GM21390 (cell line): ENCODE measurements around the gene ECE2.

ENCODE experiments used
- ATAC-seq: cut with Tn5 transposase; IDR thresholded peaks from one replicate; pipeline ENCODE4 v1.9.1; 2021; ENCODE audit not compliant: unreplicated experiment

ECE2 gene

DNA sequence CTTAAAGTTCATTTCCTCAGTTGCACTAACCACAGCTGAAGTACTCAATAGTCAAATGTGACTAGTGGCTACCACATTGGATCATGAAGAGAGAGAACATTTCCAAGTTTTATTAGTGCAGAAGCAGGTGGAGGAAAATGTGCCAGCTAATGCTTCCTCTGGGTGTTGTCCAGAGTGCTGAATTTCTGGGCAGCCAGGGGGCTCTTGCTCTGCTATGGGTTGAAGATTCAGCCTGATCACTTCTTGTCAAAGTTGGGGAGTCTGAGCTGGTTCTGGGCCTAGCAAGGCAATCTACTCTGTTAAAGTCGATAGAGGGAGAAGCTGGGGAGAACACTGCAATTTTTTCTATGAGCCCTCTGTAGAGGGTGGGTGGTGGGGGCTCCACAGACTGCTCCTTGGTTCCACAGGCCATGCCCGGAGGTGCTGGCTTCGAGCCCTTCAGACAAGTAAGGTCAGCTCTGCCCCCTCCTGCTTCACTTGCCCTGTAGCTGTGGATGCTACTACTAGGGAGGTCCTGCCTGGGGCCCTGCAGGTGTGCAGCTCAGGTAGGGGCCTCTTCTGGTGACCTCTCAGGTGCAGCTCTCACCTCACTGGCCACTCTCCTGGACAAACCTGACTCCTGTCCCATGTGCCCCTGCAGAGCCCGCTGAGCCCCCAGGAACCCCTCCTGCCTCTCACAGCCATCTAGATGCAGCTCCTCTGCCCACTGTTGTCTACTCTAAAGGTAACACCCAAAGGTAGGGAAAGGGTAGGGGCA lies 35.3 kb upstream of the ECE2 start:
- ATAC-seq, result no peak

DNA sequence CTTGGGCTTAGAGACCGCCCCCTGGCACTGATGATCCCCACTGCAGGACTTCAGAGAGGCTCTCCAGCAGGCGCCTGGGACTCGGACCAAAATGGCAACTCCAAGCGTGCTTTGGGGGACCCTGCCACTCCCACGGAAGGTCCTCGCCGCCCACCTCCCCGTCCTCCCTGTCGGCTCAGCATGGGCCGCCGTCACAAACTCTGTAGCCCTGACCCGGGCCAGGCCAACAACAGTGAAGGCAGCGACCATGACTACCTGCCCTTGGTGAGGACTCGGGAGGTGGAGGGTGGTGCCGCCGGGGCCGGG lies 34.7 kb upstream of the ECE2 start:
- no peak for ATAC-seq

DNA sequence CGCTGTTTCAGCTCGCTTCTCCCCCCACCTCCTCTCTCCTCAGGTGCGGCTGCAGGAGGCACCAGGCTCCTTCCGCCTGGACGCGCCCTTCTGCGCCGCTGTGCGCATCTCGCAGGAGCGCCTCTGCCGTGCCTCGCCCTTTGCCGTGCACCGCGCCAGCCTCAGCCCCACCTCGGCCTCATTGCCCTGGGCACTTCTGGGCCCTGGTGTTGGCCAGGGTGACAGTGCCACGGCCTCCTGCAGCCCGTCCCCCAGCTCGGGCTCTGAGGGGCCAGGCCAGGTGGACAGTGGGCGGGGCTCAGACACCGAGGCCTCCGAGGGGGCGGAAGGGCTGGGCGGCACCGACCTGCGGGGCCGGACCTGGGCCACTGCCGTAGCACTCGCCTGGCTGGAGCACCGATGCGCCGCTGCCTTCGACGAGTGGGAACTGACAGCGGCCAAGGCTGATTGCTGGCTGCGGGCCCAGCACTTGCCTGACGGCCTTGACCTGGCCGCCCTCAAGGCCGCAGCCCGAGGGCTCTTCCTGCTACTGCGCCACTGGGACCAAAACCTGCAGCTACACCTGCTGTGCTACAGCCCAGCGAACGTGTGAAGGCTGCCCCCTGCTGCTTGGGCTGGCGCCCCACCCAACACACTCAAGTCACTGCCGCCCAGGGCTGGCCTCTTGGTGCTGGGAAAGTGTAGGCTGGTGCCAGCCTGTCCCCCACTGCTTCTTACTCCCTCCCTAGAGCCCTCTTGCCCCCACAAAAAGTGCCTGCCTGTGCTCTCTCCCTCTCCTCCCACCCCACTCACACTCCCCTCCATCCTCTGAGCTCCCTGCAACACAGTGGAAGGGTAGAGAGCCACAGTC lies 34.1 kb upstream of the ECE2 start:
- no peak for ATAC-seq

DNA sequence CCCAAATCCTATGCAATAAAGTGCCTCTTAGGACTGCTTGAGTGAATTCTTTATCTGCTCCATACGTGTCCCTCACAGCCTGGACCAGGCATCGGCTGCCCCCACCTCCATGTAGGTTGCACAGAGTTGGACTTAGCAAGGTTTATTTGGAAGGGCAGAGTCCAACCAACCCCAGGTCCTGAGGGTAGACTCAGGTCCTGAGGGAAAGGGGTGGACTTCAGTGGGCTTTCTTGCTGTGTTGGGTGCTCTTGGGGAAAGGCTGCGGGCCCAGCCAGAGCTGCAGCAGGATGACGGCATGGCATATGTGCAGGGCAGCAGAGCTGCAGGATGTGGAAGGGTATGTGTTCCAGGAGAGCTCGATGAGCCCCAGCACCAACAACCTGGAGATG lies 33.5 kb upstream of the ECE2 start:
- ATAC-seq, result no peak

DNA sequence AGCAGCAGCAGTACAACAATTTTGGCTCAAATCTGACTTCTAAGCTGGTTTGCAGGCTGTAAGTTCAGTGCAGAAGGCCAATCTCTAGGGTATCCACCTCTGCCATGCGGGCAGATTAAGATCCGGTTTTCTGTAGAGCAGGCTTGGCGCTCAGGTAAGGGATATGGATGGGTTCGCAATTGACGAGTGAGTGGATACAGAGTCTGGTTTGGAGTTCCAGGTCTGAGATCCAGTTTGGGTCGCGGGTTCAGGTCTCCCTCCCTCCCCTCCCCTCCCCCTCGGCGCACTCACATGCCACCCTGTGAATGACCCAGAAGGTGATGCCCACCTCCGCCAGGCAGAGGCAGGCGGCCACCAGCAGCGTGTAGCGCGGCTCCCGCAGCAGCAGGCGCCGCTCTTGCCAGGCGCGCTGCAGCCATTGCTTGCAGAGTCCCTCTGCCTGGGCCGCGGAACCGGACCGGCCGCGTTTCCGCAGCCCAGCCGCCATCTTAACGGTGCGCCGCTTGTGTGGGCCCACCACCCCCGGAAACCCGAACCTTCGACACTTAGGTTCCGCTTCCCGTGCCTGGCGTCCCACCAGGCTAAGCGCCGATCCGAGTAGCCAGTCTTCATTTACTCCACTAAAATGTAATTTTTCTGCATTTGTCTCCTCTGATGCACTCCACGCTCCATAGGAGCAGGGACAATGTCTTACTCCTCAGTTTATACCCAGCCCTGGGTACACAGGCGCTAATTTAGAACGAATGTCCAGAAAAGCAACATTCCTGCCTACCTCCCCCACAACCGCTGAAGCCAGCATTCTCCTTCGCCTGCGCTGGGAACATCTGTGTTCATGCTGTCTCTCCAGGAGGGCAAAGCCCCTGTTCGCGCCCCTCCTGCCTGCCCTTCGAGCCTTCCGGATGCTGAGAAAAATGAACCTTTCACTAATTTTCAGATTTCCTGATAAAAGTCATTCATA lies 27.1 kb upstream of the ECE2 start, which contains the start of gene ALG3:
Gene ALG3, minus strand, starts transcription at position 509 of the 958 bp plus-strand sequence. Its CDS starts 22 bp downstream, at position 487.
- peak; percentile 42 for ATAC-seq

DNA sequence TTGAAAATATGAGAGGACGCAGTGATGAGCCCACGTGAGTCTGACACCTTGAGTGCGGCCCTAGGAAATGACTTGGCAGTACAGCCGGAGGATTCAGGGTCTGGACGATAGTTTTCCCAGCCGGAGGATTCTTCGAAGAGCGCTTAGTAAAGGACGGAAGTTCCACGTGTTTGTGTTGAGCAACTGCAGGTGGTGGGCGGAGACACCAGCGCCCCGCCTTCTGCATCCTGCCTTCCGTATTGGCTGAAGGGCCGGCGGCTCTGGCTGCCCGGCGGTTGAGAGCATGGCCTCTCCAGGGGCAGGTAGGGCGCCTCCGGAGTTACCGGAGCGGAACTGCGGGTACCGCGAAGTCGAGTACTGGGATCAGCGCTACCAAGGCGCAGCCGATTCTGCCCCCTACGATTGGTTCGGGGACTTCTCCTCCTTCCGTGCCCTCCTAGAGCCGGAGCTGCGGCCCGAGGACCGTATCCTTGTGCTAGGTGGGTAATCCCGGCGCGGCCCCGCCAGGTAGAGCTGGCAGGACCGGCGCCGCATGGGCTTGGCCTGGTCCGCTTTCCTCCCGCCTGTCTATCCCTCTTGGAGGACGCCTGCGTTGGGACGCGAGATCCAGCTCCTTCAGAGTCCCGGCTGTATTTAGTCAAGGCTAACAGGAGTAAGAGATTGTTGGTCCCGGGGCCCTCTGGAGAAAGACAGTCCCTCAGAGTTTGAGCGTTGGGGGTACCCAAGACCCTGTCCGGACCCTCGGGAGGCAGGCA lies 26.2 kb upstream of the ECE2 start, which contains the start of gene EEF1AKMT4:
Gene EEF1AKMT4, plus strand, starts transcription at position 261 of the 755 bp plus-strand sequence. Its CDS starts 23 bp downstream, at position 284.
- peak; percentile 92 for ATAC-seq

DNA sequence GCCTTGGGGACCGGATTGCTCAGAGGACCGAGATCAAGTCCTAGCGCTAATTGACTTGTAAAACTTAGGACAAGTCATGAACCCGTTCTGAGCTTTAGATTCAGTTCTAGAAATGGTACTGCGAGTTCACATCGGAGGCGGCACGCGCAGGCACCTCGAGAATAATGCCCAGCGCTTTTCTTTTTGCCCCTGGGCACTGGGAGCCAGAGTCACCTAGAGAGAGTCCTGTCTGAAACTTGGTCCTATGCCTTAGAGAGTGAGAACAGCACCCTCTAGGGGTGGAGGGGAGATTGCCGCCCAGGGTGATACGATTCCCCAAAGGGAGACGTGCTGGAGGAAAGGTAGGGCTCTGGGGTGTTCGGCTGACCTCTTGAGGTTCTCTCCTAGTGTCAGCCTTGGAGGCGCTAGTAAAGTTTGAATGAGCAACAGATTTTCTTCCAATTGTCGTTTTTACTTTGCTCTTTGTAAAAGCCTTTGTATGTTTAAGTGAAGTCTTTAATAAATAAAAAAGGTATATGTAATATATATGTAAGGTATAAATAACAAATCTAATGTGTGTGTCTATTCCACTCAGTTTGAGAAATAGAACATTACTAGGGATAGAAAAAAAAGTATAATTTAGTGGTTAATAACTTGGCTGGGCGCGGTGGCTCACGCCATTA lies 25.5 kb upstream of the ECE2 start:
- ATAC-seq, result peak; percentile 69

DNA sequence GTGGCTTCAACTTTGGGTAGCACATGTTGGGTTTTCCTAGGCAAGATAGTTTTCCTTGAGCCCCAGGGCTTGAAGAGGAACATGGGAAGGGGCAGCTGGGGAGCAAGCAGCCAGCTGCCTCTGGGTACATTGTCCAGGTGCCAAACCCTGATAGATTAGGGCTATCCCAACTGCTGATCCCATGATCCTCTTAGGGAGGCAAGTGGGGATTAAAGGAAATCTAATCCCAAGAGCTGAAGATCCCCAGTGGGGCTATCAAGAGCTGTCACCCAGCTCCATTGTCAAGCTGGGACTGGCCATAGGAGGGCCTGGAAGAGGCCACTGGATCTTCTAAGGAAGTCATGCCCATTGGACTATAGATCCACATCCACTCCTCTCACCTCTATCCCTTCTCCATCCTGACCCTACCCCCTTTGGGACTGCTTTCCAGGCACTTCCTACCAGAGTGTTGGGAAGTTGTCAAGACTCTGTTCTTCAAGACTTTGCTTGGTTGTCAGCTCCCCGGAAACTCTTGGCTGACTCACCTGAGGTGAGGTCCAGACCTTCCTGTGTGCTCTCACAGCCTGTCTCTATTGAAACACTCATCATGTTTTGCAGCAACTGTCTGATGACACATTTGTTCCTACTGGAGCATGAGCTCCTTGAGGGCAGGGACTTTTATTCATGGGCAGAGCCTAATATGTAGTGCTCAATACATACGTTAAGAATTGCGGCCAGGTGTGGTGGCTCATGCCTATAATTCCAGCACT lies 20.4 kb upstream of the ECE2 start:
- no peak for ATAC-seq

DNA sequence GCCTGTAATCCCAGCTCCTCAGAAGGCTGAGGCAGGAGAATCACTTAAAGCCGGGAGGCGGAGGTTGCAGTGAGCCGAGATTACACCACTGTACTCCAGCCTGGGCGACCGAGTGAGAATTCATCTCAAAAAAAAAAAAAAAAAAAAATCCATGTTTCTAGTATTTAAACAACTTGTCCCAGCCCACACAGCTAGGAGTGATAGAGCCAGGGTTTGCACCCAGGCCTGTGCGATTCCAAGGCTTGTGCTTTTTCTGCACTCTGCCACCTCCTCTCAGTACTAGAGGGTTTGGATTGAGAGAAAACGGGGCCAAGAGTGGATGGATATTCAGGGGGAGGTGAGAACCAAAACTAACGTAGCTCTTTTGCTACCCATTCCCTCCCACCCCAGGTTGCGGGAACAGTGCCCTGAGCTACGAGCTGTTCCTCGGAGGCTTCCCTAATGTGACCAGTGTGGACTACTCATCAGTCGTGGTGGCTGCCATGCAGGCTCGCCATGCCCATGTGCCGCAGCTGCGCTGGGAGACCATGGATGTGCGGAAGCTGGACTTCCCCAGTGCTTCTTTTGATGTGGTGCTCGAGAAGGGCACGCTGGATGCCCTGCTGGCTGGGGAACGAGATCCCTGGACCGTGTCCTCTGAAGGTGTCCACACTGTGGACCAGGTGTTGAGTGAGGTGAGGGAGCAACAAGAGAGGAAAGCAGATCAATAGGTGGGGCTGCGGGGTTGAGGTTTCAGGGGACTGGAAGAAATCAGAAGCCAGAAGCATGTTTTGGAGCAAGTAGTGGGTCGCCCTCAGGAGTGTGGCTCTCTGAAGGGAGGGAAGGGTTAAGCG lies 18.5 kb upstream of the ECE2 start:
- ATAC-seq, result no peak

DNA sequence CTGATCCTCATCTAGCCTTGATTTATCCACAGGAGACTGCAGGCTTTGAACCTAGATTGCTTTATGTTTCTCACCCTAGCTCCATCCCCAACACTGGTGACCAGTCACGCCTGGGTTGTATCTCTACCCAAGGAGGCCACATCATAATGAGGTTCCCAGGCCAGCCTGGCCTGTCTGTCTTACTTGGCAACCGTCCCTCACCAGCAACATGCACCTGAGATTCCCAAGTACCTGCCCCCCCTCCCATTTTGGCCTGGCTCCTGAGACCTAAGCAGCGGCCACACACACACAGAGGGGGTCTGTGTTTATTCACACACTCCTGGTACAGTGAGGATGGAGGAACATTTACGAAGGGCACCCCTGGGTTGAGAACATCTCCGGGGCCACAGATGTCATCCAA lies 16.9 kb upstream of the ECE2 start:
- no peak for ATAC-seq

DNA sequence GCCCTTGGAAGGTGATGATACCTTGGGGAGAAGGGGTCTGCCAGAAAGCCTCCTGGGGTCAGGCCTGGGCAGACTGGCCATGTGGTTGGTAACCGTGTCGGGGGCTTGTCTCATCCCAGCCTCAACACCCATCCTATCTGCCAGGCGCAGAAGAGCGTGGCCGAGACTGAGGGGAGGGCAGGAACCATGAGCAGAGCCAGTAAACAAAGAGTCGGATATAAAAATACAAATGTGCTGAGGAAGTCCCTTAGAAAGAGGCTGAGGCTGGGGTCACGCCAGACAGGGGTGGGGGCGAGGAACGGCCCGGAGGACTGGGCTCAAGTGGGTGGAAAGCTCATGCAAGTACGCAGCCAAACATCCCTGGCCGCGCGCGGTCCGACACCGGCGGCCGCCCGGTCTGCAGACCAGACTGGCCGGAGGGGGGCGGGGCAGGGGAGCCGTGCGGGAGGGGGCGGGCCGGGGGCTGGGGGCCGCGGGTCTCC lies 16.4 kb upstream of the ECE2 start:
- no peak for ATAC-seq

DNA sequence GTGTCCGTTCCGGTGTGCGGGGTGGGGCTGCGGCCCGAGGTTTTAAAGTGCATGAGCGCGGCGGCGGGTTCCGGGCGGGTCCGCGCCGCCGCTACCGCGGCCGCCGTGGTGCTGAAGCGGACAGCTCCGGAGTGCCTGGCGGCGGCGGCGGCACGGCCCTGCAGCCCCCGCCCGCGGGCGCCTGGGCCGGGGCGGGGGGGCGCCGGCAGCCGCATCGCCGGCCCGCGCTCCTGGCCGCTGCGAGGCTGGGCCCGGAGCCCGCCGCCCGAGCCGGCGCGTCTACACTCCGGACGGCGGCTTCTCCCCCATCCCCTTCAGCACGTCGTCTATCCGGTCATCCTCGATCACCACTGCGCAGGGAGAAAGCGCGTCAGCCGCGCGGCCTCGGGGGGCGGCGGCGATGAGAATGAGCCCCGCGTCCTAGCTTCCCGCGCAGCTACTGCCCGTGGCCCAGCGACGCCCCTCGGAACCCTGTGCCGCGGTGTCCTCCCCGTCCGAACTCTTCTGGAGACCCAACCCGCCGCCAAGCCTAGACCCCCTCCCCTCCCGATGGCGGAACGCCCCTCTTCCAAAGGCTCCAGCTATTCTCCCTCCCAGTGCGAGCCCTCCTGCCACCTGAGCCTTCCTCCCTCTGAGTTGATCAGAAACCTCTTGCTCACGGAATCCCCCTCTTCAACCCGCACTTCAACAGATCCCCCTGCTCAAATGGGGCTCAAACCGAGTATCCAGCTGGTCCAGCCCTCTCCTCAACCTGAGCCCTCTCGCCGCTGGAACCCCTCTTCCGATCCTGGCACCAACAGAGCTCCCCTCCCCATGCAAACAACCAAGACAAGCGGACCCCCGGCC lies 15.7 kb upstream of the ECE2 start:
- no peak for ATAC-seq

DNA sequence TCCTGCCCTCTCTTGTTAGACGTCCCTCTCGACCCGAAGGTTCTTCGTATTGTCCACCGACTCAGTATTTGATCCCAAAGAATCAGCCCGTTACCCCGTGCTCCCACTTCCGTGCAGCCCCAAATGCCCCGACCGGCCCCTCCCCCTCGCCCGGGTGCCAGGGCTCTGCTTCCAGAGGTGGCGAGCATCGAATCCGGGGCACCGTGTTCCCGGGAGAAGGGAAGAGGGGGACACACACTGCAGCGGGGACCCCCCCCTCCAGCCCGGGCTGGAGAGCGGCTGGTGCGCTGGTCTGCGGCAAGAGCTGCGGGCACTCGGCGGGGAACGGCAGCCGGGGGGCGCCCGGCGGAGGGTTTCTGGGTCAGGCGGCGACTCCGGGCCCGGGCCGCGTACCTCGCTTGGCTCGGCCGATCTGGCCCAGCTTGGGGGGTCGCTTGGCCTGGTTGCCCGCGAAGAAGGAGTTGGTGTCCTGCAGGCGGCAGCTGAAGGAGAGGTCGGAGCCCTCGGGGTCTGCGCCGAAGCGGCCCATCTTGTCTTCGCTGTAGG lies 15.0 kb upstream of the ECE2 start:
- ATAC-seq, result no peak

DNA sequence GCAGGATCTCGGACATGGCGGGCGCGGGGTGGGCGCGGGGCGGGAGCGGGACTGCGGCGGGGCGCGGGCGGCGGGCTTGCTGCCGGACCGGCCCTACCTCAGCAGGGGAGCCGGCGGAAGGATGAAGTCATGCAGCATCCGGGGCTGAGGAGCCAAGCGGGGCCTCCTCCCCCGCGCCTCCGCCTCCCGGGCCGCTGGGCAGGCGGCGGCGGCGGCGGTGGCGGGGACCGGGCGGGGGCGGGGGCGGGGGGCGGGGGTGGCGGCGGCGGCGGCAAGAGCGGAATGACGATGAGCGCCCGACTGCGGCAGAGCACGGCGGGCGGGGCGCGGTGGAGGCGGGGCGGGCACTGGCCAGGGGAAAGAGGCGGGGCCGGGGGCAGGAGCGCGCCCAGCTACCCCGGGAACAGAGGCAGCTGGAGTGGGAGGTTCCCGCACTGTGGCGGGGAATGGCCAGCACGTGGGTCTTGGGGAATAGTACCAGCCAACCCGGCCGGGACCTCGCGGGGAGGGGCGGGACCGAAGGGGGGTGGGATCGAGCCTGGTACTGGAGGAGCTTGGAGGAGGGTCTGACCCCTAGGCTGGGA lies 14.5 kb upstream of the ECE2 start, which contains the start of gene CAMK2N2:
Gene CAMK2N2, minus strand, starts transcription at position 284 of the 584 bp plus-strand sequence. Its CDS starts 268 bp downstream, at position 16.
- no peak for ATAC-seq

DNA sequence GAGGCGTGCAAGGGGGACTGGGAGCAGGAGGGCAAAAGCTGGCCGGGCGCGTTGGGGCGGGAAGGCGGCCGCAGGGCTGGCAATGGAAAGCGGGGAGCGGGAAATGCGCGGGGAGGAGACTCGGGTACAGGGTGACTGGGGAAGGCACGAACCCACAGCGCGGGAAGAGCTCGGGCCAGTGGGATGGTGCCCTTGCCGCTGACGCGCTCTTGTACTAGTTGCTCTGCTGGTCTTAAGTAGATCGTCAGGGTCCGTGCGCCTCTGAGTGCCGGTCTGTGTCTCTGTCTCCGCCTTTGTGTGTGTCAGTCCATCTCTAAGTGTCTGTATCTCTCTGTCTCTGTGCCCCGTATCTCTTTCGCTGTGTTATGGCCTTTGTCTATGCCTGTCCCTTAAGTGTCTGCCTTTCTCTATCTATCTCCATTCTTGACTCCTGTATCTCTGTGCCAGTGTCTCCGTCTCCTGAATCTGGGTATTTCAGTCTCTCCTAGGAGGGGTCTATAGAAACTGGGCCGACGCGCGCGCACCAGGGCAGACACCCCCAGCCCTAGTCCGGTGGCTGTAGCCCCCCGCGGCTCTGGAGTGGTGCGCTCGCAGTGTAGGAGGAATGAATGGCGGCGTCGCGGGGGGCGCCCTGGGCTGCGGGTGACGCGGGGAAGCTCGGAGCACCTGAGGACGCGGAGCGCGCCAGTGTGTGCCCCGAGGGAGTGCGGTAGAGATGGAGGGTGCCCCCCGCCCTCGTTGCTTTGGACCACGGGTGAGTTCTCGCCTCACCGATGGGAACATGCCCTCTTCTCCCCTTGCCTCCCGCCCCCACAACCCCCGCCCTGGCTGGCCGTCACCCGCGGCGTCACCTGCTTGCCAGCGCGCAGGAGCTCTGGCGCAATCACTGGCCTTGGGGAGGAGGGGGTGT lies 13.7 kb upstream of the ECE2 start:
- no peak for ATAC-seq
